NCI-H1436 treated with DMSO at 0.1 percent for 48 hours (cell line): ENCODE measurements around the gene SMARCB1.
A peak's percentile ranks its signal among the peaks of the same experiment; 100 is the strongest.

Source experiments
- DNase-seq: peaks from one replicate; lab custom pipeline; 2025; lab: John Stamatoyannopoulos, UW

The SMARCB1 gene

DNA sequence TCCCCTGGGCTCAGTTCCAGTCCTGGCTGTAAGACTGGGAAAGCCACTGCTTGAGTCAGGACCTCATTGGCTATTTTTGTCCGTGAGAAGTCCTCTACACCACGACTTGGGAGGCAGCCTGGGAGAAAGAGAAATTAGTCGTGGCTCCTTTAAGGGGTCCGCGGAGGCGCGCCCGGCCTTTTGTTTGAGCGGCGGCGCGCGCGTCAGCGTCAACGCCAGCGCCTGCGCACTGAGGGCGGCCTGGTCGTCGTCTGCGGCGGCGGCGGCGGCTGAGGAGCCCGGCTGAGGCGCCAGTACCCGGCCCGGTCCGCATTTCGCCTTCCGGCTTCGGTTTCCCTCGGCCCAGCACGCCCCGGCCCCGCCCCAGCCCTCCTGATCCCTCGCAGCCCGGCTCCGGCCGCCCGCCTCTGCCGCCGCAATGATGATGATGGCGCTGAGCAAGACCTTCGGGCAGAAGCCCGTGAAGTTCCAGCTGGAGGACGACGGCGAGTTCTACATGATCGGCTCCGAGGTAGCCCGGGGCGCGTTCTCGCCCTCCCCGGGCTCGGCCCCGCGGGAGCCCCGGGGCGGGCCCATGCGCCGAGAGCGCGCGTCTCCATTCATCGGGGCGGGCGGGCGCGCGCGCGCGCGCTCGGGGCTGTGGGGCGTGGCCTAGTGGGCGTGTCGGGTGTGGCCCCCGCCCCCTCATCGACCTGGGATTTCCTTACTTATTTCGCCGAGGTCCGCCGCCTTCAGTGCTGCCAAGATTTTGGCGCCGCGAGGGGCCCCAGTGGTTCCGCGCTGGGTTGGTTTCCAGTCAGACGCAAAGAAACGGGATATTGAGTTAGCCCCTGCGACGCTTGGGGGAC is at the start of gene SMARCB1:
Gene SMARCB1, plus strand, starts transcription at position 215 of the 848 bp plus-strand sequence. Its CDS starts 204 bp downstream, at position 419.
- DNase-seq = peak; percentile 41

DNA sequence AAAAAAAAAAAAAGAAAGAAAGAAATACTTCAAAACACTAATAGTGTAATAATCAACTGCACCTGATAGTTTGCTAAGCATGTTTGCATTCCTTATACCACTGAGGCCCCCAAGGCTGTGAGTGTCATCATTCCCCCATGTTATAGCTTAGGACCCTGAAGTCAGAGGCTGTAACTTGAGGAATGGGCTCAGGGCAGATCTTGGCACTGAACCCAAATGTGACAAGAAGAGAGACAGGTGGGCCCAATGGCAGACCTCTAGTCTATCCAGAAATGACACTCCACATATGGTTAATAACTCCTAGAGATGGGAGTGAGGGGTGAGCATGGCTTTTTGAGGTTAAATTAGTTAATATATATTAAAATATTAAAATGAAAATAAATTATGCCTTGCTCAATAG is 49.1 kb upstream of the SMARCB1 start:
- DNase-seq = no peak

DNA sequence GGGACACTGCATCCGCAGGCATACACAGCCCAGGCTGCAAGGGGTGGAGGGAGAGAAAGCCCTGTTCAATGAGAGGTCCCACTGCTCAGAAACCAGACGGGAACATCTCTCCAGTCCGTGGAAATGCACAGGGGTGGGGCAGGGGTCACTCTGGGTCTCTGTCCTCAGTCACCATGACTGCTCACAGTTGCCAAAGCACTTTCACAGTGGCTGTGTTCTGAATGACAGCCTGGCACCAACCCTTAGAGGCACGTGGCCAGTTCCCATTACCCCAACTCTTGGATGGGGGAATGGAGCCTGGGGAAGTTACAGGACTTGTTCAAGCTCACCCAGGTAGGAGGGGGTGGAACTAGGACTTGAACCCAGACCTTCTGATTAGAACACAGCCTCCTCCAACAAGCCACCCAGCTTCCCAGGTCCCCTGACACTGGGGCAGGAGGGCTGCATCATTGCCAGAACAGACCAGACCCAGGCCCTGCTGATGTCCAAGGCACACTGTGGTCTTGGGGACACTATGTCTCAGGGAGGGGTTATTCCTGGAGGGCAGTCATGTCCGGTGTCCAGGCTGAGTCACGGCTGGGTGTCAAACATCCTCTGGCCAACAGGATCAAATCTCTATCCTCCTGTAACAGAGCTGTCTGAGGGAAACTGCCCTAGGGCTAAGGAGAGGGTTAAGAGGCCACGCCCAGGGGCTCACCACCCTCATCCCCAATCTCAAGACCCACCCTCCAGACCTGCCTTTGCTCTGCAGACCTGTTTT is 44.1 kb upstream of the SMARCB1 start:
- no peak for DNase-seq

DNA sequence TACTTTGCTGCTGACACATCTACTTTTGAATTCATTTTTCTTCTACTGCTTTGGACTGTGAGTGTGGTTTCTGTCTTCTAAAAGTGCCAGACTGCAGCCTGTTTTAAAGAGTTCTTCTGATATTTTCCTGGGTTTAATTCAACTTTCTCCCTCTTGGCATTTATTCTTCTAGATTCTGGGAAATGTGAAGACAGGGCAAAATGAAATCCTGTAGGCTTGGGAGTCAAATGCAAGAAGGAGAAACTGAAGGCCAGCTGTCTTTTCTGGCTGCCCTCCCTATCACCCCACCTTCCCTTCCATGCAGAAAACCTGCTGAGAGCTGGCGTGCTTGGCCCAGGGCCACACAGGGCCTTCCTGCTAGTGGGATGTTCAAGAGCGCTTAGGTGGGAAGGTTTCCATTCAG is 43.5 kb upstream of the SMARCB1 start:
- DNase-seq = no peak

DNA sequence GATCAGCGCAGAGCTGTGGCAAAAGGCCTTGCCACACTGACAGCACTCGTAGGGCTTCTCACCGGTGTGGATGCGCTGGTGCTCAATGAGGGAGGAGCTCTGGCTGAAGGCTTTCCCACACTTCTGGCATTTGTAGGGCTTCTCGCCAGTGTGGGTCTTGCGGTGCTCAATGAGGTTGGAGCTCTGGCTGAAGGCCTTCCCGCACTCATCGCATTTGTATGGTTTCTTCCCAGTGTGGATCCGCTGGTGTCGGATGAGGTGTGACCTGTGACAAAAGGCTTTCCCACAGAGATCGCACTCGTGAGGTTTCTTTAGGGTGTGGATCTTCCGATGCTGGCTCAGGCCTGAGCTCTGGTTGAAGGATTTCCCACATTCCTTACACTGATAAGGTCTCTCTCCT is 42.8 kb upstream of the SMARCB1 start:
- no peak for DNase-seq

DNA sequence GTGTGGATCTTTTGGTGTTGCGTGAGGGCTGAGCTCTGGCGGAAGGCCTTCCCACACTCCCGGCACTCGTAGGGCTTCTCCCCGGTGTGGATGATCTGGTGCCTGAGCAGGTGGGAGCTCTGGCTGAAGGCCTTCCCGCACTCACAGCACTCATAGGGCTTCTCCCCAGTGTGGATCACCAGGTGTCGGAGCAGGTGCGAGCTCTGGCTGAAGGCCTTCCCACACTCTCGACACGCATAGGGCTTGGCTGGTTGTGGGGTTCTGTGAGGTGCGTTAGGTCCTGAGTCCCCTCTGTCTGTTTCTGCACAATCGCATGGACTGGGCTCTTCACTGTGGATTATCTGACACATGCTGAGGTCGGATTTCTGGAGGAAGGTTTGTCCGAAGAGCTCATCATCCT is 42.3 kb upstream of the SMARCB1 start:
- no peak for DNase-seq

DNA sequence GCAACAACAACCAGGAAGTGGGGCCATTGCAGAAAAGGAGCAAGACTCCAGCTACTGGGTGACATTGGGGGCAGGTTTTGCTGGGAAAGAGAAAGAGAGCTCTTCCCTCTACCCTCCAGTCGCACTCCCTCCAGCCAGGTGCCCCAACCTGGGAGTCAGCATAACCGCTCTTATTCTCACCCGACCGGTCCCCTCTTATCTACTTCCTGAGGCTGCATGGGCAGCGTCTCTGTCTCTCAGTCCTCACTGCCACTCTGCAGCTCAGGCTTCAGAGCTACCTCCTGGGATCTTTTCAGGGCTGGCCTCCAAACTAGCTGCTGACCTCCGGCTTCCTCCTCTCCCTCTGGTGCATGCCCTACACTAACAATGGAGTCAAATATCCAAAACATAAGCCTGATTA is 41.0 kb upstream of the SMARCB1 start:
- no peak for DNase-seq

DNA sequence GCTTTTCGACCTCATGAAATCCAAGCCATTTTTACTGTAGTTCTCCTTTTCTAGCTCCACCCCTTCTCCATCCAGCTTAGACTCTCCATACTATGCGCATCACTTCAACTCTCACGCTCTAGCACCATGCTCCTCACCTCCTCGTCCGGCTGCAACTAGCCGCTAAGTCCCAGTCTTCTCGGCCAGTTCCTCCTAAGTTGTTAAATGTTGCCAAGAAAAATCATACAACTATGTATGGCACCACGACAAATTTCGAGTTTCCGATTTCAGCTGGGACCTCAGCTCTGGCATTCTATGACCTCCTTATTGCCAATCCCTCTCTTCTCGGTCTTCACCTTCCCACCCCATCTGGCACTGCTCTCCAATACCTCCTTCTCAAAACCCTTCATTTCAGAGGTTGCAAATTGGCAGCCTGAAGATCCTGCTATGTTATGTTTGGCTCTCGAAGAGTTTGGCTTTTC is 36.9 kb upstream of the SMARCB1 start:
- no peak for DNase-seq

DNA sequence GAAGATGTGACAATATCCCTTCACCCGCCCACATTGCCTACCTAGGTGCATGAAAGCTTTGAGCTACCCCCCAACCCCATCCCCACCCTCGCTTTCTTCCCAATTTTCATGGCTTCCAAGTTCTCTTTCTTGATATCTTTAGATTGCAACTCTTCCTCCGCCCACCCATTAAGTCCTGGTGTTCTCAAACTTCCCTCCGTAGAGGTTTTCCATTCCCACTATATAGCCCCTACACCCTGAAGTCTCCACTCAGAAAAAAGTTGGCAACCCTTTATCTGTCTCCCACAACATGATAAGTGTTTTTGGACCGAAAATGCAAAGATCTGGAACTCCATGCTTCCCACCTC is 36.4 kb upstream of the SMARCB1 start:
- no peak for DNase-seq

DNA sequence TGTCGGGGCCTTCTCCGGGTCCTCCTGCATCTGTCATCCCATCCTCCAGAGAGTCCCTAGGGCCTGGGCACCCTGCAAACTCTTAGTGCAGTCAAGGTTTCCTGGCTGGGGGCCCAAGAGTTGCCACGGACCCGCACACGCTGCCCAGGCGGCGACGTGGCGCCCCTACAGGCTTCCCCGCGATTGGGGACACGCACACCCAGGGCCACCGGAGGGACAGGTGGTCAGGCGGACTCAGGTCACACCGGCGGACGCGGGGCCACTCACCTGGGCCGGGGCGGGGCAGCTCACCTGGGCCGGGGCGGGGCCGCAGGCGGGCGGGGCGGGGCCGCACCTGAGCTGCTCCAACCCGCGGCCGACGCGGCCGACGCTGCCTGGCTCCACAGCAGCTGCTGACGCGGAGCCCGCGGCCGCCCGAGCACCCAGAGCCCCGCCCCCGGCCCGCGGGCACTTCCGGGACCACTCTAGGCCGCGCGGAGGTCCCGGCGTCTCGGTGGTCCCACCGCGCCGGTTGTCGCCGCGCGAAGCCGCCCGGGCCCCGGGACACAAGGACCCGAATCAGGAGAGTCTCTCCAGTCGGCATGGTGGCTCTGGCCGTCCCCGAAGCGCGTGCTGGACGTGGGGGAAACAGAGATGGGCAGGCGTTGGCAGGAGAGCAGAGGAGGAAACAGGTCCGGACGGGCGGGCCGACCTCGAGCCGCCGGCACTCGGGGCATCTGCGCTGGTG is 35.9 kb upstream of the SMARCB1 start, which contains the start of gene ZNF70:
Gene ZNF70, minus strand, starts transcription at position 399 of the 727 bp plus-strand sequence. CDS start 5,972 bp downstream, outside the sequence.
- DNase-seq = peak; percentile 30

DNA sequence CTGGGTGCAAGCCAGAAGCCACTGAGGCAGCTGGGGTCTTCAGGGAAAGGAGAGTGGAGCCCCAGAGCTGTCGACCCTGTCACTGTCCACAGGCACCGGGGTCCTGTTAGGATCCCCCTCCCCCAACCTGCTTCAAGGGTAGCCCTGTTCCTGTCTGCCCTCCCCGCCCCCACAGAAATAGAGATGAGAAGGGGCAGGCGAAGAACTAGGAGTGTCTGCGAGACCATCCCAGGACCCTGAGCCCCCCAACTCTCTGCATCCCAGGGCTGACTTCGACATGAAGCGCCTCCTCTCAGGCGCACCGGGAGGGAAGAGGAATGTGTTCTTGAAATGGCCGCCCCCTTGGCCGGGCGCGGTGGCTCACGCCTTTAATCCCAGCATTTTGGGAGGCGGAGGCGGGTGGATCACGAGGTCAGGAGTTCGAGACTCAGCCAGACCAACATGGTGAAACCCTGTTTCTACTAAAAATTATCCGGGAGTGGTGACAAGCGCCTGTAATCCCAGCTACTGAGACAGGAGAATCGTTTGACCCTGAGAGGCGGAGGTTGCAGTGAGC is 35.2 kb upstream of the SMARCB1 start:
- DNase-seq = no peak

DNA sequence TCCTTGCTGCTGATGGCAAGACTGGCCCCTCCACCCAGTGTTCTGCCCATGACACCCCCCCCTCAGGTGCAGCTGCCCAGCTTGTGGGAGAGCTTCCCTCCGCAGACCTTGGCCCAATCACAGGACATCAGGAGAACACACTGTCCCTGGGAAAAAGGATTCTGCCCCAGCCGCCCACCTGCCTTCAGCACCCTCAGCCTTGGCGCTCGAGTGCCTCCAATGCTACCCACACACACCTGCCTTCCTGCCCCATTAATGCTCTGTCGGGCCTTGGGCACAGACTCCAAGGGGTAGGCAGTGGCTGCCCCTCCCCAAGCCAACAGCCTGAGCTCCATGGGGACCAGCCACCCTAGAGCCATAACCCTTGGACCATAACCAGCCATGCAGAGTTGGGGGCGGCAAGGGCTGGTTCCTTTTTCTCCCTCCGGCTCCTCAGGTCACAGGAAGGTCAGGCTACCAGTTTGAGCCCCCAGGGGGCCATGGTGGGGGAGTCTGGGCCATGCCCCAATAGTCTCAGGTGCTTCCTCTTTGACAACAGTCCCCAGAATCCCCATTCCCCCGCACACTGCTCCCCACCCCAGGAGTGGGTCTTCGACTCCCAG is 34.6 kb upstream of the SMARCB1 start:
- no peak for DNase-seq

DNA sequence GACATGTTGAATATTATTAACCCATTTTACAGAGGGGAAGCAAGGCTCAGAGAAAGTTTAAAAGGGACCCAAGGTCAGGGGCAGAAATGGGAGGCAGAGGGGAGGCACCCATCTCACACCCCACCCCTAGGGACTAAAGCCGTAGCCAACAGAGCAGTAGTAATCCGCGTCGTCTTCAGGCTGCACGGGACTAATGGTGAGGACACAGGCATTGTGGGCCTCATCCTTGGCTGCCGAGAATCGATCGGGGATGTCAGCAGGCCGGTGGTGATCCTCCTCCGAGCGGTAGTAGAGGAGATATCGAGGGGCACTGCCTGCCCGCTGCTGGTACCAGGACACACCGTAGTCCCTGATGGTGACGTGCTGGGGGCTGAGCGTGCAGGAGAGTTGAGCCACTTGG is 34.0 kb upstream of the SMARCB1 start:
- no peak for DNase-seq

DNA sequence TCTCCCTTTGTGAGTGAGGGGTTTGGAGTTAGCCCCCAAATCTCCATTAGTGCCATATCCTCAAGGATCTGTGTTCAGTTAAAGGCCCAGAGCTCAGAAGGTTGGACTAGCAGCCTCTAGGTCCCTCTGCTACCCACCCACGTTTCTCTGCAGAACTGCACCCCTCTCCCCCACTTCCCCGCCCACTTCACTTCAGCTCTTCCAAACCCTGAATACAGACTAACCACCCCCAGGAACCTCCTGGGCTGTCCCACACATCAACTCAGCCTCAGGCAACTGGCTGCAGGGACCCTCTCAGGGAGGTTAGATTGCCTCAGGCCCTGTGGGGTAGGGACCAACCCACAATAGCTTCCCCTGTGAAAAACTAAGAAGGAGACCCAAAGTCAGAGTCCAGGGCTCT is 33.4 kb upstream of the SMARCB1 start:
- no peak for DNase-seq

DNA sequence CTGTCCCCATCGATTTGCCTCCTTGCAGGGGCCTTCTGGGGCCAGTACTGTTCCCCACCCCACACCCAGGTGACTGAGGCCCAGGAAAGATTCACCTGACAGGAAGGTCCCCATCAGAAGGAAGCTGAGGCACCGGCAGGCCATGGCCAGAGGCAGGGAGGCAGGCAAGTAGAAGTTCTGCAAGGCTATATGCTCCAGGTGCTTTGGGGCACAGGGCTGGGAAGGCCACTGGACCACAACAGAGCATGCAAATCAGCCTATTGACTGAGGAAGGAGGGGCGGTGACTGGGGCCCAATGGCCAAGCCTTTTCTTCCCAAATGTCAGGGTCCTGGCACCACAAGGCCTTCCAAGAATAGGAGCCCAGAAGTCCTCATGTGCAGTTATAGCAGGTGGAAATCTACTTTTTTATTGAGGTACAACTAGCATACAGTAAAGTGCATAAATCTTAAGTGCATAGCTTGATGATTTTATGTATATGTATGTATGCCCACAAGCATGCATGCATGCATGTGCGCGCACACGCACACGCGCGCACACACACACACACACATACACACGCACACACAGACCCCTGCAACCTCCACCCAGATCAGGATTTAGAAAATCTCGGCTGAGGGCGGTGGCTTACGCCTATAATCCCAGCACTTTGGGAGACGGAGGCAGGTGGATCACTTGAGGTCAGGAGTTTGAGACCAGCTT is 32.4 kb upstream of the SMARCB1 start, which contains the start of gene VPREB3:
Gene VPREB3, minus strand, starts transcription at position 206 of the 700 bp plus-strand sequence. Its CDS starts 62 bp downstream, at position 144.
- no peak for DNase-seq

DNA sequence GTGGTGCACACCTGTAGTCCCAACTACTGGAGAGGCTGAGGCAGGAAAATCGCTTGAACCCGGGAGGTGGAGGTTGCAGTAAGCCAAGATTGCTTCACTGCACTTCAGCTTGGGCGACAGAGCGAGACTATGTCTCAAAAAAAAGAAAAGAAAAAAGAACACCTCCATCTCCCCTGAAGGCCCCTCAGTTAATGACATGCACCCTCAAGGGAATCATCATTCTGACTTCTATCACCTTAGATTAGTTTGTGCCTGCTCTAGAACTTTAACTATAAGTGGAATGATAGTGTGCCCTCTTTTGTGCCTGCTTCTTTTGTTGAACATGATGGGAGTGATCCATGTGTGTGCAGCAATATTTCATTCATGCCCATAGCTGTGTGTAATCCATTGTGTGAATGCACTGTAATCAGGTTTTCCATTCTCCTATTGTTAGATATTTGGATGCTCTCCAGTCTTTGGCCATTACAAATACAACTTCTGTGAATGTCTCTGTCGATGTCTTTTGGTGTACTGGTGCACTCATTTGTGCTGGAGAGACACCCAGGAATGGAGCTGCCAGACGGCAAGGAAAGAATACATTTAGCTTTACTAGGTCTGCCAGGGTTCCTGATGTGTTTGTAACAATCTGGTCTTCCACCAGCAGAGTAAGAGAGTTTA is 31.7 kb upstream of the SMARCB1 start:
- no peak for DNase-seq

DNA sequence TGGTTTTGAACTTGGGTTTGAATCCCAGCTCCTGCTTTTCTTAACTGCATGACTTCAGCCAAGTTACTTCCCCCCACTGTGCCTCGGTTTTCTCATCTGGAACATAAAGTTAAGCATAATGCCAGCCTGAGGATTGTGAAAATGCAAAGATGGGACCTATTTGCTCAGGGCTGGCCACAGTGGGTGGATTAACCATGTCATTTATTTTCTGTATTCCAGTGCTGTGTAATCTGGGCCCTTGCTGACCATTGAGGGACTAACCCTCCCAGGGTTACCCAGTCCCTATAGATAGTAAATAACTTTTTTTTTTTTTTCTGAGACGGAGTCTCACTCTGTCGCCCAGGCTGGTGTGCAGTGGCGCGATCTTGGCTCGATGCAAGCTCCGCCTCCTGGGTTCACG is 31.1 kb upstream of the SMARCB1 start:
- no peak for DNase-seq

DNA sequence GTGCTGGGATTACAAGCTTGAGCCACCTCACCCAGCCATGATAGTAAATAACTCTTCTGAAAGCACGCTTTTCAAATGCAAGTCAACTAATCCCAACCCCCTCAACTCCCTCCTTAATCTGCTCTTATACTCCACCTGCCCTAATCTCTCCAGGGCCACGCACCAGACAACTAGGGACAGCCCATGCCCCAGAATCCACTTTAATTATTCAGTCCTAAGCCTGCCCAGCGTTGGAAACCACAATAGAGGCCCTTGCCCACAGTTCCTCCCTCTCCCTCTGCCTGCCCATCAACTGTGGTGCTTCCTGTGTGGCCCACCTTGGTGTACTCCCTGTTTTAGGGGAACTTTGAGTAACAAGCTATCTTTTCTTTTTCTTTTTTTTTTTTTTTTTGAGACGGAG is 29.9 kb upstream of the SMARCB1 start:
- DNase-seq = no peak

DNA sequence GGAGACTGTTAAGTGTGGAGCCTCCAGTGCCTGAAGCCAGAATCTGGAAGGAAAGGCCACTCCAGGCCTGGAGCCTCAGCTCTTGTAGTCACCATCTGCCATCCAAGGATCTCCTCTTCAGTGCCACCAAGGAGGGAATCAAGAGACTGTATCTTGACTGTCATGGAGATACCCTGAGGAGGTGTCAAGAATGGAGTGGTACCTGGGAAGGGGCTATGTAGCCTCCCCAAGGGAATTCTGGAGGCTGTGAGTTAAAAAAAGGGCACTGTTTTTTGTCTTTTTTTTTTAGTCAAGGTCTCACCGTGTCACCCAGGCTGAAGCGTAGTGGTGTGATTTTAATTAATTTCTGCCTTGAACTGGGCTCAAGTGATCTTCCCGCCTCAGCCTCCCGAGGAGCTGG is 27.2 kb upstream of the SMARCB1 start:
- no peak for DNase-seq

DNA sequence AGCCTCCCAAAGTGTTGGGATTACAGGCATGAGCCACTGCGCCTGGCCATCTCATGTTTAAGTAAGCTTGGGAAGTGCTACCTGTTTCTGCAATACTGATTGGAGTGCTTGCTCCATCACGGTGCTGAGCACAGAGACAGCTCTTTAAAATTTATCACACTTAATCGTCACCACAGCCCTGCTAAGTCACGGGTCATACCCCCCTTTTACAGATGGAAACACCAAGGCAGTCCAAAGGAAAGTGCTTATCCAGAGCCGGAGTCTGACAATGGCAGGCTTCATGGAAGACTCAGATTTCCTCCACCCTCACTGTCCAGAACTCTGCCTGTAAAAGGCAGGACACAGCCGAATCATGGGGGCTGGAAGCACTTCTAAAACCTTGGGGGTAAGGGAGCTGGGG is 26.7 kb upstream of the SMARCB1 start:
- DNase-seq = no peak
